ENCODE data around the gene SPOPL. TPM values are rescaled to one million over a fixed set of nuclear protein-coding genes. Genes with fewer than 3 reads are reported as not detected.
"Not testable (repeated sequence)": the region's sequence is repeated elsewhere in the genome, so short reads cannot be mapped to it uniquely, and the experiment has no call there.

SPOPL gene
- polyA plus RNA-seq, 1 donor from 2014 or later: 16.4 TPM

DNA sequence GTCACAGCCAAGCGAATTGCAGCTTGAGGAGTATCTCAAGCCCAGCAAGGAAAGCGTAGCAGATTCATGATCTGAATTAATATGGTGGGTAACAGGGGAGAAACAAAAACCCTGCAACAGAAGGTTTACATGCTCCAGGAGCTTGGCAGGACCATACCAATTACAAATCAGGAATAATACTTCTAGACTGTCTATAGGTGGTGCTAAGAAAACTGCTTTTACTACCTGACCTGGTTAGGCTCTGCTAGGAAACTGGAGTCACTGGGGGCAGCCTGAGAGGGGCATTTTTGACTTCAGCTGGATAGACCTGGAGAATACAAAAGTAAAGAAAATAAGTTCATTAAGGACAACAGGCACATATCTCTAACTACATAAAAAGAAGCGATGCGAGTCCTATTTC, 24.6 kb upstream of the SPOPL start:
- Histone ChIP-seq H3K9me3 (ENCODE audit: low read length) (no peaks in the 10 kb centered on the region), H3K27me3 (ENCODE audit: insufficient read depth, low read depth, low read length) (no peaks in the 10 kb centered on the region), H3K4me2 (ENCODE audit: low read length) (no peak overlapping the region), H4K20me1 (ENCODE audit: insufficient read depth) (no peaks in the 10 kb centered on the region), H3K9me2 (ENCODE audit: insufficient read depth, low read length) (no peaks in the 10 kb centered on the region), H3K4me3 (ENCODE audit: low read length) (no peak overlapping the region), H3K9ac (ENCODE audit: low read length) (no peak overlapping the region), H3F3A (ENCODE audit: insufficient read depth, low read length, poor library complexity, severe bottlenecking) (no peaks in the 10 kb centered on the region), H3K27ac (ENCODE audit: low read length) (no peak overlapping the region), H3K36me3 (ENCODE audit: insufficient read depth, low read length) (no peaks in the 10 kb centered on the region), H3K79me2 (replicated peaks; ENCODE audit: insufficient read depth, low read length) (no peaks in the 10 kb centered on the region), H2AFZ (ENCODE audit: low read depth, low read length) (no peak overlapping the region)
- TF ChIP-seq EP300 (conservative IDR thresholded peaks at IDR 0.05; ENCODE audit: poor library complexity, severe bottlenecking): no peak
- TF ChIP-seq, protein P1, sequence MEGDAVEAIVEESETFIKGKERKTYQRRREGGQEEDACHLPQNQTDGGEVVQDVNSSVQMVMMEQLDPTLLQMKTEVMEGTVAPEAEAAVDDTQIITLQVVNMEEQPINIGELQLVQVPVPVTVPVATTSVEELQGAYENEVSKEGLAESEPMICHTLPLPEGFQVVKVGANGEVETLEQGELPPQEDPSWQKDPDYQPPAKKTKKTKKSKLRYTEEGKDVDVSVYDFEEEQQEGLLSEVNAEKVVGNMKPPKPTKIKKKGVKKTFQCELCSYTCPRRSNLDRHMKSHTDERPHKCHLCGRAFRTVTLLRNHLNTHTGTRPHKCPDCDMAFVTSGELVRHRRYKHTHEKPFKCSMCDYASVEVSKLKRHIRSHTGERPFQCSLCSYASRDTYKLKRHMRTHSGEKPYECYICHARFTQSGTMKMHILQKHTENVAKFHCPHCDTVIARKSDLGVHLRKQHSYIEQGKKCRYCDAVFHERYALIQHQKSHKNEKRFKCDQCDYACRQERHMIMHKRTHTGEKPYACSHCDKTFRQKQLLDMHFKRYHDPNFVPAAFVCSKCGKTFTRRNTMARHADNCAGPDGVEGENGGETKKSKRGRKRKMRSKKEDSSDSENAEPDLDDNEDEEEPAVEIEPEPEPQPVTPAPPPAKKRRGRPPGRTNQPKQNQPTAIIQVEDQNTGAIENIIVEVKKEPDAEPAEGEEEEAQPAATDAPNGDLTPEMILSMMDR (IDR thresholded peaks at IDR 0.05; ENCODE audit: poor library complexity, severe bottlenecking): no peak
- no peak for TF ChIP-seq EZH2 (IDR thresholded peaks at IDR 0.05; ENCODE audit: borderline replicate concordance, insufficient read depth, low read length, poor library complexity, severe bottlenecking)
- TF ChIP-seq, protein P2, sequence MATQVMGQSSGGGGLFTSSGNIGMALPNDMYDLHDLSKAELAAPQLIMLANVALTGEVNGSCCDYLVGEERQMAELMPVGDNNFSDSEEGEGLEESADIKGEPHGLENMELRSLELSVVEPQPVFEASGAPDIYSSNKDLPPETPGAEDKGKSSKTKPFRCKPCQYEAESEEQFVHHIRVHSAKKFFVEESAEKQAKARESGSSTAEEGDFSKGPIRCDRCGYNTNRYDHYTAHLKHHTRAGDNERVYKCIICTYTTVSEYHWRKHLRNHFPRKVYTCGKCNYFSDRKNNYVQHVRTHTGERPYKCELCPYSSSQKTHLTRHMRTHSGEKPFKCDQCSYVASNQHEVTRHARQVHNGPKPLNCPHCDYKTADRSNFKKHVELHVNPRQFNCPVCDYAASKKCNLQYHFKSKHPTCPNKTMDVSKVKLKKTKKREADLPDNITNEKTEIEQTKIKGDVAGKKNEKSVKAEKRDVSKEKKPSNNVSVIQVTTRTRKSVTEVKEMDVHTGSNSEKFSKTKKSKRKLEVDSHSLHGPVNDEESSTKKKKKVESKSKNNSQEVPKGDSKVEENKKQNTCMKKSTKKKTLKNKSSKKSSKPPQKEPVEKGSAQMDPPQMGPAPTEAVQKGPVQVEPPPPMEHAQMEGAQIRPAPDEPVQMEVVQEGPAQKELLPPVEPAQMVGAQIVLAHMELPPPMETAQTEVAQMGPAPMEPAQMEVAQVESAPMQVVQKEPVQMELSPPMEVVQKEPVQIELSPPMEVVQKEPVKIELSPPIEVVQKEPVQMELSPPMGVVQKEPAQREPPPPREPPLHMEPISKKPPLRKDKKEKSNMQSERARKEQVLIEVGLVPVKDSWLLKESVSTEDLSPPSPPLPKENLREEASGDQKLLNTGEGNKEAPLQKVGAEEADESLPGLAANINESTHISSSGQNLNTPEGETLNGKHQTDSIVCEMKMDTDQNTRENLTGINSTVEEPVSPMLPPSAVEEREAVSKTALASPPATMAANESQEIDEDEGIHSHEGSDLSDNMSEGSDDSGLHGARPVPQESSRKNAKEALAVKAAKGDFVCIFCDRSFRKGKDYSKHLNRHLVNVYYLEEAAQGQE (IDR thresholded peaks at IDR 0.05; ENCODE audit: borderline replicate concordance): no peak
- no peak for TF ChIP-seq MXI1 (conservative IDR thresholded peaks at IDR 0.05; ENCODE audit: poor library complexity, severe bottlenecking)
- no peak for TF ChIP-seq POLR2AphosphoS5 (IDR thresholded peaks at IDR 0.05)
- TF ChIP-seq SMC3 (conservative IDR thresholded peaks at IDR 0.05; ENCODE audit: poor library complexity): no peak
- TF ChIP-seq RAD21 (conservative IDR thresholded peaks at IDR 0.05): no peak
- no peak for TF ChIP-seq TAF1 (IDR thresholded peaks at IDR 0.05; ENCODE audit: low read depth)

DNA sequence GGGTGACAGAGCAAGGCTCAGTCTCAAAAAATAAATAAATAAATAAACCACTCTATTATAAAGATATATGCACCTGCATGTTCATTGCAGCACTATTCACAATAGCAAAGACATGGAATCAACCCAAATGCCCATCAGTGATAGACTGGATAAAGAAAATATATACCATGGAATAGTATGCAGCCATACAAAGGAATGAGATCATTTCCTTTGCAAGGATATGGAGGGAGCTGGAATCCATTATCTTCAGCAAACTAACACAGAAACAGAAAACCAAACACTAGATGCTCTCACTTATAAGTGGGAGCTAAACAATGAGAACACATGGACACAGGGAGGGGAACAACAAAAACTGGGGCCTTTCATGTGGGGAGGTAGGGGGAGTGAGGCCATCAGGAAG, 18.8 kb upstream of the SPOPL start:
- H3K9me3 ChIP-seq (ENCODE audit: low read length); H3K27me3 ChIP-seq (ENCODE audit: insufficient read depth, low read depth, low read length); H3K79me2 ChIP-seq (replicated peaks; ENCODE audit: insufficient read depth, low read length); H3K27ac ChIP-seq (ENCODE audit: low read length); H4K20me1 ChIP-seq (ENCODE audit: insufficient read depth); H3K4me2 ChIP-seq (ENCODE audit: low read length); H2AFZ ChIP-seq (ENCODE audit: low read depth, low read length); H3K9ac ChIP-seq (ENCODE audit: low read length); H3K4me3 ChIP-seq (ENCODE audit: low read length); H3K36me3 ChIP-seq (ENCODE audit: insufficient read depth, low read length); H3K9me2 ChIP-seq (ENCODE audit: insufficient read depth, low read length); H3F3A ChIP-seq (ENCODE audit: insufficient read depth, low read length, poor library complexity, severe bottlenecking): not testable (repeated sequence)

DNA sequence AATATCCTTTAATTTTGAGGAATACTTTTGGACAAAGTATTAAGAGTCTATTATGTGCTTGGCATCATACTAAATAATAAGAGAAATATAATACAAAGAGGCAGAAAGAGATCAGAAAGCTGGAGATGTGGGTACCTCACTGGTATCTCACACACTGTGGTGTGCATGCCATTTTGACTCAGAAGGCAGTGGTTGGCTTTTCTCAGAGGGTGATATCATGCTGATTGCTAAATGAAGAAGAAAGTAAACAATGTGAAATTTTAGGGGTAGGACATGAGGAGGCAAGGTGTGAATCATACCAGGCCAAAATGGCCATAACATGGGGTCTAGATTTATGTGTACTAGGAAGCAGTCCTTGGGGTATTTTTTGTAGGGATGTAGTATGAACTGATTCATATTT, 16.6 kb upstream of the SPOPL start:
- TF ChIP-seq TAF1 (IDR thresholded peaks at IDR 0.05; ENCODE audit: low read depth) (no peak), RAD21 (conservative IDR thresholded peaks at IDR 0.05) (no peak), EP300 (conservative IDR thresholded peaks at IDR 0.05; ENCODE audit: poor library complexity, severe bottlenecking) (no peak), POLR2AphosphoS5 (IDR thresholded peaks at IDR 0.05) (no peak), MXI1 (conservative IDR thresholded peaks at IDR 0.05; ENCODE audit: poor library complexity, severe bottlenecking) (no peak), SMC3 (conservative IDR thresholded peaks at IDR 0.05; ENCODE audit: poor library complexity) (no peak), EZH2 (IDR thresholded peaks at IDR 0.05; ENCODE audit: borderline replicate concordance, insufficient read depth, low read length, poor library complexity, severe bottlenecking) (no peak)
- TF ChIP-seq, protein P2 (IDR thresholded peaks at IDR 0.05; ENCODE audit: borderline replicate concordance): no peak
- TF ChIP-seq, protein P1 (IDR thresholded peaks at IDR 0.05; ENCODE audit: poor library complexity, severe bottlenecking): no peak
- no peaks in the 10 kb centered on the region for H4K20me1 ChIP-seq (ENCODE audit: insufficient read depth)
- no peak overlapping the region for H3K9ac ChIP-seq (ENCODE audit: low read length)
- H3K27ac ChIP-seq (ENCODE audit: low read length): no peak overlapping the region
- H3K9me2 ChIP-seq (ENCODE audit: insufficient read depth, low read length): no peaks in the 10 kb centered on the region
- no peak overlapping the region for H2AFZ ChIP-seq (ENCODE audit: low read depth, low read length)
- no peaks in the 10 kb centered on the region for H3K79me2 ChIP-seq (replicated peaks; ENCODE audit: insufficient read depth, low read length)
- H3F3A ChIP-seq (ENCODE audit: insufficient read depth, low read length, poor library complexity, severe bottlenecking): no peaks in the 10 kb centered on the region
- no peak overlapping the region for H3K4me2 ChIP-seq (ENCODE audit: low read length)
- H3K4me3 ChIP-seq (ENCODE audit: low read length): no peak overlapping the region
- no peaks in the 10 kb centered on the region for H3K27me3 ChIP-seq (ENCODE audit: insufficient read depth, low read depth, low read length)
- H3K9me3 ChIP-seq (ENCODE audit: low read length): no peaks in the 10 kb centered on the region
- H3K36me3 ChIP-seq (ENCODE audit: insufficient read depth, low read length): no peaks in the 10 kb centered on the region
